GM23338 (cell line): Measurements from ENCODE around the gene KCNMB1.

Source experiments
- CREB1 ChIP-seq: fragments of 250-450 bp; sonication (Bioruptor Pico); IDR thresholded peaks from 2 replicates; pipeline ENCODE4 v1.5.0; 2020; ENCODE audit warnings: low read depth, mild to moderate bottlenecking, moderate library complexity
- EZH2 ChIP-seq: fragments of 200-600 bp; sonication (generic); IDR thresholded peaks from one replicate; pipeline ENCODE4 v1.8.0; 2017; ENCODE audit warnings: antibody characterized with exemption, mild to moderate bottlenecking, low read depth; ENCODE audit not compliant: unreplicated experiment
- EZH2phosphoT487 ChIP-seq: fragments of 200-600 bp; sonication (generic); IDR thresholded peaks from one replicate; pipeline ENCODE4 v1.8.1; 2018; ENCODE audit warnings: antibody characterized with exemption; ENCODE audit not compliant: unreplicated experiment
- JUNB ChIP-seq: IDR thresholded peaks from one replicate; pipeline ENCODE4 v1.6.1; 2016; ENCODE audit warnings: antibody characterized with exemption; ENCODE audit not compliant: unreplicated experiment
- NANOG ChIP-seq: IDR thresholded peaks from 2 replicates; pipeline ENCODE4 v1.6.1; 2016; ENCODE audit warnings: antibody characterized with exemption, borderline replicate concordance
- POLR2AphosphoS5 ChIP-seq: IDR thresholded peaks from 2 replicates; pipeline ENCODE4 v1.6.1; 2016; ENCODE audit warnings: antibody characterized with exemption, low read depth
- REST ChIP-seq: IDR thresholded peaks from one replicate; pipeline ENCODE4 v1.6.1; 2018; ENCODE audit warnings: antibody characterized with exemption; ENCODE audit not compliant: unreplicated experiment
- STAT1 ChIP-seq: IDR thresholded peaks from one replicate; pipeline ENCODE4 v1.6.1; 2016; ENCODE audit warnings: antibody characterized with exemption; ENCODE audit not compliant: unreplicated experiment
- ZNF114 ChIP-seq: fragments of 250-450 bp; sonication (Bioruptor Pico); IDR thresholded peaks from 2 replicates; pipeline ENCODE4 v1.5.0; 2020; ENCODE audit warnings: mild to moderate bottlenecking, moderate library complexity
- ZNF331 ChIP-seq: fragments of 250-450 bp; sonication (Bioruptor Pico); IDR thresholded peaks from 2 replicates; pipeline ENCODE4 v1.5.0; 2020; ENCODE audit warnings: low read depth, mild to moderate bottlenecking, moderate library complexity
- TF ChIP-seq, protein P1 (sequence below), 2 experiments: fragments of 200-600 bp in 1 of 2; sonication (generic) in 1 of 2; conservative IDR thresholded peaks; 2 replicates each; pipeline versions ENCODE4 v1.5.1 to v1.6.1; 2016 to 2017; ENCODE audit warnings: antibody characterized with exemption in 2 of 2, low read depth in 2 of 2, mild to moderate bottlenecking in 2 of 2, moderate library complexity in 1 of 2

GRCh38 chr5:170365831-170366230, 23.3 kb downstream of the KCNMB1 start:
- TF ChIP-seq, protein P1, sequence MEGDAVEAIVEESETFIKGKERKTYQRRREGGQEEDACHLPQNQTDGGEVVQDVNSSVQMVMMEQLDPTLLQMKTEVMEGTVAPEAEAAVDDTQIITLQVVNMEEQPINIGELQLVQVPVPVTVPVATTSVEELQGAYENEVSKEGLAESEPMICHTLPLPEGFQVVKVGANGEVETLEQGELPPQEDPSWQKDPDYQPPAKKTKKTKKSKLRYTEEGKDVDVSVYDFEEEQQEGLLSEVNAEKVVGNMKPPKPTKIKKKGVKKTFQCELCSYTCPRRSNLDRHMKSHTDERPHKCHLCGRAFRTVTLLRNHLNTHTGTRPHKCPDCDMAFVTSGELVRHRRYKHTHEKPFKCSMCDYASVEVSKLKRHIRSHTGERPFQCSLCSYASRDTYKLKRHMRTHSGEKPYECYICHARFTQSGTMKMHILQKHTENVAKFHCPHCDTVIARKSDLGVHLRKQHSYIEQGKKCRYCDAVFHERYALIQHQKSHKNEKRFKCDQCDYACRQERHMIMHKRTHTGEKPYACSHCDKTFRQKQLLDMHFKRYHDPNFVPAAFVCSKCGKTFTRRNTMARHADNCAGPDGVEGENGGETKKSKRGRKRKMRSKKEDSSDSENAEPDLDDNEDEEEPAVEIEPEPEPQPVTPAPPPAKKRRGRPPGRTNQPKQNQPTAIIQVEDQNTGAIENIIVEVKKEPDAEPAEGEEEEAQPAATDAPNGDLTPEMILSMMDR (conservative IDR thresholded peaks at IDR 0.05; ENCODE audit: low read depth in 2 of 2): no peak
- TF ChIP-seq POLR2AphosphoS5 (no peak), EZH2 (no peak), STAT1 (no peak), EZH2phosphoT487 (no peak), REST (no peak), JUNB (no peak), ZNF114 (no peak), NANOG (no peak), CREB1 (CRISPR knock-in tag) (no peak), ZNF331 (CRISPR knock-in tag) (no peak)
